Nephron progenitor cell (in vitro differentiated cells): Measurements from ENCODE around the gene RABIF.
A peak's percentile ranks its signal among the peaks of the same experiment; 100 is the strongest.
"Not testable (repeated sequence)": the region's sequence is repeated elsewhere in the genome, so short reads cannot be mapped to it uniquely, and the experiment has no call there.

Experiments used
- DNase-seq: peaks from one replicate; pipeline ENCODE4 v3.0.0; 2021
- H3K27ac Mint-ChIP-seq: 2 replicates; pipeline ENCODE4 v1.8.0; 2021; ENCODE audit warnings: mild to moderate bottlenecking, moderate library complexity, mixed read lengths
- H3K27me3 Mint-ChIP-seq: 2 replicates; pipeline ENCODE4 v1.8.0; 2021; ENCODE audit warnings: mild to moderate bottlenecking, low read depth, mixed read lengths; ENCODE audit not compliant: poor library complexity
- H3K36me3 Mint-ChIP-seq: 2 replicates; pipeline ENCODE4 v1.8.0; 2021; ENCODE audit warnings: low read depth, mixed read lengths
- H3K4me1 Mint-ChIP-seq: 2 replicates; pipeline ENCODE4 v1.8.0; 2021; ENCODE audit warnings: mixed read lengths
- H3K4me3 Mint-ChIP-seq: 2 replicates; pipeline ENCODE4 v1.8.0; 2021; ENCODE audit warnings: mild to moderate bottlenecking, moderate library complexity, mixed read lengths
- H3K9me3 Mint-ChIP-seq: 2 replicates; pipeline ENCODE4 v1.8.0; 2021; ENCODE audit warnings: mild to moderate bottlenecking, moderate library complexity, mixed read lengths
- CTCF ChIP-seq: fragments of 200-600 bp; sonication (generic); IDR thresholded peaks from 2 replicates; pipeline ENCODE4 v1.5.0; 2021; ENCODE audit warnings: antibody characterized with exemption

RABIF gene

GRCh38 chr1:202888531-202889360 is at the start of gene RABIF:
Gene RABIF, minus strand, starts transcription at chr1:202889149. Its CDS starts 51 bp downstream, at chr1:202889098.
- Mint-ChIP-seq H3K27me3 (peaks cover 6% of the 10 kb centered on the region), H3K9me3 (no peaks in the 10 kb centered on the region), H3K27ac (peak within 1 kb of the TSS; percentile 75), H3K36me3 (peaks cover 10% of the 10 kb centered on the region), H3K4me3 (peak within 1 kb of the TSS; percentile 93), H3K4me1 (peaks cover 16% of the 10 kb centered on the region)
- TF ChIP-seq CTCF, result no peak
- DNase-seq, result peak; percentile 96

- Mint-ChIP-seq H3K4me3 (no peak overlapping the region), H3K4me1 (no peaks in the 10 kb centered on the region), H3K36me3 (peaks cover 19% of the 10 kb centered on the region), H3K9me3 (peaks cover 6% of the 10 kb centered on the region), H3K27ac (no peak overlapping the region), H3K27me3 (peaks cover 13% of the 10 kb centered on the region)
- no peak for DNase-seq
- TF ChIP-seq CTCF, result no peak
Measured at GRCh38 chr1:202938287-202938925, 49.5 kb upstream of the RABIF start.

GRCh38 chr1:202936409-202936808 is 47.5 kb upstream of the RABIF start:
- H3K27ac Mint-ChIP-seq, H3K4me3 Mint-ChIP-seq, H3K4me1 Mint-ChIP-seq, H3K36me3 Mint-ChIP-seq, DNase-seq: not testable (repeated sequence)
- Mint-ChIP-seq H3K9me3 (peaks cover 19% of the 10 kb centered on the region), H3K27me3 (peaks cover 20% of the 10 kb centered on the region)

- peaks cover 19% of the 10 kb centered on the region for H3K9me3 Mint-ChIP-seq
- H3K36me3 Mint-ChIP-seq, result peaks cover 3% of the 10 kb centered on the region
Measured at GRCh38 chr1:202935844-202936243, 46.9 kb upstream of the RABIF start.

GRCh38 chr1:202934755-202935154 is 45.8 kb upstream of the RABIF start:
- no peak for DNase-seq
- no peak overlapping the region for H3K27ac Mint-ChIP-seq
- H3K27me3 Mint-ChIP-seq, result peaks cover 29% of the 10 kb centered on the region
- no peak for TF ChIP-seq CTCF
- no peaks in the 10 kb centered on the region for H3K4me1 Mint-ChIP-seq
- H3K36me3 Mint-ChIP-seq, result no peaks in the 10 kb centered on the region
- H3K9me3 Mint-ChIP-seq, result peaks cover 19% of the 10 kb centered on the region
- no peak overlapping the region for H3K4me3 Mint-ChIP-seq

More at GRCh38 chr1:202935844-202936243, 46.9 kb upstream of the RABIF start:
- DNase-seq, result no peak
- H3K4me3 Mint-ChIP-seq, result no peak overlapping the region
- H3K27ac Mint-ChIP-seq, result no peak overlapping the region
- H3K4me1 Mint-ChIP-seq, result no peaks in the 10 kb centered on the region
- no peak for TF ChIP-seq CTCF
- H3K27me3 Mint-ChIP-seq, result peaks cover 24% of the 10 kb centered on the region

- no peak overlapping the region for H3K27ac Mint-ChIP-seq
- no peaks in the 10 kb centered on the region for H3K36me3 Mint-ChIP-seq
- TF ChIP-seq CTCF, result no peak
- peaks cover 31% of the 10 kb centered on the region for H3K27me3 Mint-ChIP-seq
- peaks cover 19% of the 10 kb centered on the region for H3K9me3 Mint-ChIP-seq
- no peaks in the 10 kb centered on the region for H3K4me1 Mint-ChIP-seq
- no peak for DNase-seq
- H3K4me3 Mint-ChIP-seq, result no peak overlapping the region
Measured at GRCh38 chr1:202932476-202932875, 43.5 kb upstream of the RABIF start.
